Activated effector memory CD4-positive, alpha-beta T cell treated with Interleukin-2 at 50 U/mL for 16 hours (primary cell): Measurements from ENCODE around the gene RAB3C.

Experiments
- DNase-seq: peaks from one replicate; pipeline ENCODE4 v3.0.0-alpha.2; 2020

The RAB3C gene

DNA sequence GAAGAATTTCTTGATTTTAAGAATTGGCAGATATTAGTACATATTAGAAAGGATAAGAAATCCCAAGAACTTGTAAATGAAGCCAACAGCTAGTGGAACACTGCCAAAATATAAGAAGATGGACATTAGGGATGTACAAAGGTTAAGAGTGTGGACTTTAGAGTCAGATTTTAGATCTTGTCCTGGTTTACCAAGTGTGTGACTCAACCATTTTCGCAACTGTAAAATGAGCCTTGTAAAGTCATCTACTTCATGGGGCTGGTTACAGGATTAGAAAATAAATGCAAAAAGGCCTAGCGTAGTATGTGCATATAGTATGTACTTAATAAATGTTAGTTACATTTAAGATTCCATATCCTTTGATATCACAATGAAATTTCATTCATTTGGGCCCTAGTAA lies 260.0 kb downstream of the RAB3C start:
- DNase-seq = no peak

- DNase-seq = no peak
Measured at GRCh38 chr5:58844395-58844794, 261.5 kb downstream of the RAB3C start.

- no peak for DNase-seq
Measured at GRCh38 chr5:58847041-58847440, 264.2 kb downstream of the RAB3C start.

DNA sequence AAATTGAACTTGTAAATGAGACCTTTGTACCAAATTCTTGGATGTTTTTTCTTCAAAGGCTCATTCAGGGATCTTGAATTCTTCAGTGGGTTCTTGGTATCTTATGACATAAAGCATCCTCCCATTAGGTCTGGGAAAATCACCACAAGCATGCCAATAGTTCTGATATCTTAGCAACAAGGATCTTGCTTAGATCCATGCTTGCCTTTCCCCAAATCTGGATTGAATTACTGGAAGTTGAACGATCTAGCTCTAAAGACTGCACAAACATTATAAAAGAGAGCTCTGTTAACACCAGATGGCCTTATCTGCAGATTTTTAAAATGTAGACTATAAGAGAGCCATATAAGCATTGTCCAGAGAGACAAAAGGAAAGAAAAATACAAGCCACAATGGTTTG lies 266.3 kb downstream of the RAB3C start:
- DNase-seq = no peak

DNA sequence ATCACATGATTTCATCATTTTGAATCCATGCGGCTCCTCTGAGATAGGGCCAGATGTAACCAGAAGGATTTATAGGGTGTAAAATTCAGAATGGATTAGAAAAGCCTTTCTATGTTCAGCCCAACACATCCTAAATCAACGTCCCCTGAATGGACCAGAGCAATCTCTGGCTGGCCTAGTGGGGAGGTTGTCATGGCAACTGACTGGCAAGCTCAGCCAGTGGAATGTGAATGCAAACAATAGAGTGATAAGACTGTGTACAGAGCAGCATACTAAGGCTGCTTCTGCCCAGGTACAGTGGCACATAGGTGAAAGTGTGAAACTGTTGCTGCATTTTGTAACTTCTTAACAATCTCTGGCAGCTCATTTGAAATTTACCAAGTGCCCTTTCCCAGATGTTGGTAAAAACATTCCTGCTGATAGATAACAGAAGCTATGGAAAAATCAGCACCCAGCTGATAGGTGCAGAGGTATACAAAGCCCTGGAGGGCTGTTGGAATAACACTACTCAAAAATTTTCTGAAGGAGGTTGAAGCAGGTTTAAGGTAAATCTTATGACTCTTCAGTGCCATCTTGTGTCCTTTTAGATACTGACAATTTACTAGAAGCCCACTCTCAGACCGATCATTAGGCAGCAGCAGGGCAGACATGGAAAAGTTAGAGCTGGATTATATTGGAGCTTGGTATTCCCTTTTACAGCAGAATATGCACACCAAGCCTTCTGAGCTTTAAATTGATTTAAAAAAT lies 267.2 kb downstream of the RAB3C start:
- DNase-seq = no peak

GRCh38 chr5:58851153-58851552 lies 268.3 kb downstream of the RAB3C start:
- no peak for DNase-seq

DNA sequence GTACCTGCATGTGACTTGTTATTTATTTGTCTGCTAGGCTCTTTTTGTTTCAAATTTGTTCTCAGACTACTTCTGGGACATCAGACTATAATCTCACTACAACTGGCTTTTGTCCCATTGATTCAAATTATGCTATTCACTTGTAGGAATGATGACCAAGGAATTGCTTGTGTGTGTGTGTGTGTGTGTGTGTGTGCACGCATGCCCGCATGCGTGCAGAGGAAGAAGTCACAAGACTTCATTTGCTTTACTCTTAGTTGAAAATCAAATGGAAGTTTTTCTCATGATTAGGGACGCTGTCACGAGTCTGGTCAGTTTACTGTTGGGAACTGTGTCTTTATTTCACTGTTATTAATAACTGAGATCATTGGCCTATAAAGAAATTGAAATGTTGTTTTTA lies 268.7 kb downstream of the RAB3C start:
- DNase-seq = no peak

GRCh38 chr5:58852566-58852965 lies 269.7 kb downstream of the RAB3C start:
- no peak for DNase-seq

DNA sequence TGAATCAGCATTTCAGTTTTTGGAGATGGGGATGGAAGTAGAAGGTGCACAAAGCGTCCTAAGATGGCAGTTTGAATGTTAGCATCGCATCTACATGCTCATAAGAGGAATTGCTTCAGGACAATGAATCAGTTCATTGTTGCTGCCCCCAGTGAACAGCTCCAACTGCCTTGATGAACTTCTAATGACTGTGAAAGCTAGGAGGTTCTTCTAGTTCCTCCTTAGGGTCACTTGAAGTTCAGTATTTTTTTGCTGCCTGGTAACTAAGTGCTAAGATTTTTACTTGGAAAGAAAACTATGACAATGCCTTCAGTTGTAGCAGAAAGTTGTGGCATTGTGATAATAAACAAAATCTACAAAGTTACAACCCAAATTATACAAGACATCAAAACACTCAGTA lies 271.6 kb downstream of the RAB3C start:
- no peak for DNase-seq

DNA sequence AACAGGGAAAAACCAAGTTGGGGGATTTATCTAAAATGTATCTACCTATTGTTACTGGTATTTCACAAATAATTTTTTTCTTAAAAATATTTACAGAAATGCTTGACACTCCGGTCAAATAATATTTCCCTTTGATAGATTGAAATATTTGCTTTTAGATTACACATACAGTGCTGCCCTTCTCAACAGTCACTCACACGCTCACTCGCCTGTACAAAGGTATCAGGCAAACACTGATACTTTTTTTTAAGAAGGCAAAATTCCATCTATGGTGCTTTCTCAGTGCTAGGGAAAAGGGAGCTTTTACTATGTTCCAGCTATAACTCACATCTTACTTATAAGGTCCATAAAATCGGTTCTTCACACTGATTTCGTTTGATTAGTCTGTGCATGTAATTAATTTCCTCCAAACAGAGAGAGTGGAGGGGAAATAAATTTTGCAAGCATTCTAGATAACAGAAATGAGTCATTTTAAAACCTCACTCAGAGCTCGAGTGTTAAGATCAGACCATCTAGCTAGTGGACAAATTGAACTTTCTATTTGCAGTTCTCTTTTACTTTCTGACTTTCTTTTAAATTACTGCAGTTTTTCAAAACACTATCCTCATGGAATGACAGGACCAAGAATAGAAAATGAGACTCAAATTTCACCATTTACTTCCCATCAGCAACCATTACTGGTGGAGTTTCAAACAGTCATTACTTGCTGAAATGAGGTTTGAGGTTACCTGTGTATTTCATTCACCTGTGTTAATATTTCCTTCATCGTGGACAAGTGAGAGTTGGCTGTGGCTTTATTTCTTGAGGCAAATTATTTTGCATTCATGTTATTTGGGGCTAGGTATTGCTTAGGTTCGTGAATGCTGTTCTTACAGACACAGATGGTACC lies 273.2 kb downstream of the RAB3C start:
- no peak for DNase-seq

- no peak for DNase-seq
Measured at GRCh38 chr5:58857609-58858008, 274.7 kb downstream of the RAB3C start.

GRCh38 chr5:58860680-58861079 lies 277.8 kb downstream of the RAB3C start:
- DNase-seq = no peak

DNA sequence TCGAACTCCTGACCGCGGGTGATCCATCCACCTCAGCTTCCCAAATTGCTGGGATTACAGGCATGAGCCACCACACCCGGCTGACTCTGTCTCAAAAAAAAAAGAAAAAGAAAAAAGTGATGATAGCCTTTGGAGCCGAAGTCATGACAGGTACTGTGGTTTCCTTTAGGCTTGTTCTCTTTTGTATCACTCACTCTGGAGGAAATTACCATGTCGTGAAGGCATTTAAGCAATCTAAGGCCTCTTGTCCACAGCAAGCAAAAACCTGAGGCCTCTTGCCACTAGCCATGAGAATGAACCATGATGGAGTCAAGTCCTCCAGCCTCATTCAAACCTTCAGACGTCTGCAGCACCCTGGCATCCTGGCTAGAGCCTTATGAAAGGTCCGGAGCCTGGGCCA lies 286.1 kb downstream of the RAB3C start:
- no peak for DNase-seq

DNA sequence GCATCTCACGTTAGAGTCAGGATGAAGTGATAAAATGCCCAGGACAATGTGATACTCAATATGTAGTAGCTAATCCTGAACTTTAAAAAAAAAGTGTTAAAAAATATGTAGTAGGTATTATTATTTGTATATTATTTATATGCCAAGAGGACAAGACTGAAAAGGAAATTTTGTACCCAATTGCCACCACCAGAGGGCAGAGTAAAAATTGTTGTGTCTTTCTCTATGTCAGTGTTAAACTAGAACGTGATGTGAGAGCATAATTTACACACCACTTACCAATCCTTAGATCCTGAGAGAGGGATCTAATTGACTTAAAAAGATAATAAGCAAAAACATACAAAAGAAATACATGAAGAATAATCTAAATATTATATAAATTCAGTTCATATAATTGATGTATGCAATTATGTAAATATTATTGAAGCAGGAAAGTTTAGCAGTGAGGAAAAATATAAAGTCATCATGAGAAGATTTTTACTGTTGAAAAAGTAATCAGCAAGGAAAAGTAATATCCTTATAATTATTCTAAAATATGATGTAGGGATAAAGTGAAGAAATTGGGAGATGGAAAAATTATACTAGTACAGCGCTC lies 288.9 kb downstream of the RAB3C start:
- DNase-seq = no peak

DNA sequence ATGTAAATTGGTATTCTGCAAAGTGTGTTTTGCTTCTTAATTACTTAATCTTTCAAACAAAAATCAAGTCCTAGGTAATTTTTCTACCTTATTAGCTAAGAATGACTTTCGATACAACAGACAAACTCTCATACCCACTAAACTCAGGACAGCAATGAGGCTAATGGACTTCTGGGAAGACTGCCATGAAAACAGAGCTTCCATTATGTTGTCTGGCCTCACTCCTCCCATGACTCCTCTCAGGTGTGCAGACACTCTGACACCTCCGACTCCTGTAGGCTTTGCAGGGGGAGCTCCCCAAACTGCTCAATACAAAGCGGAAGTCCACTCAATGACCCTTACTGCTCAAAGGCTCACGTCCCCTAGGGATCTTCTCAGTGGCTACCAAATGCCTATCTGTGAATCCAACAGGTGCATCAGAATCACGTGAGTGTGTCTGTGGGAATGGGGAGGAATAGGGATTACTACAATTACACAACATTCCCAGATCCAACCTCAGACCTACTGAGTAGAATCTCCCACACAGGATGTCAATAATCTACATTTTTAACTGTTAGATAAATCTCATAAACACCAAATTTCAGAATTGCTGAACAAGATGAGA lies 289.9 kb downstream of the RAB3C start:
- no peak for DNase-seq

DNA sequence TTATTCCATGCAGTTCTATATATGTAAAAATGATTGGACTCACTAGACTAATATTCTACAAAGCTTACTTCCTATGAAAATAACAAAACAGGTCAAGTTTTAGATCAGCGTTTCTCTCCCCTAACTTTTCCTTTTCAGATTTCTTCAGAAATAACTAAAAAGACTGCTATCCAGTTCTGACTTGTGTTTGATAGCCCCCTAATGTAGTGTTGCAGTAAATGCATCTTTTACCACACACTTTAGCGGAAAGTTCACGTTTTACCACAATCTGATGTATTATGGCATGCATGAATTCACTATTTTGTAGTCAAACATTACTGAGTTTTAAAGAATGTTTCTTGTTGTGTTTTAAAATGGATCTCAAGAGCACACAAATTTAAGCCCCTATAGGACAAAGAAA lies 292.7 kb downstream of the RAB3C start:
- no peak for DNase-seq

DNA sequence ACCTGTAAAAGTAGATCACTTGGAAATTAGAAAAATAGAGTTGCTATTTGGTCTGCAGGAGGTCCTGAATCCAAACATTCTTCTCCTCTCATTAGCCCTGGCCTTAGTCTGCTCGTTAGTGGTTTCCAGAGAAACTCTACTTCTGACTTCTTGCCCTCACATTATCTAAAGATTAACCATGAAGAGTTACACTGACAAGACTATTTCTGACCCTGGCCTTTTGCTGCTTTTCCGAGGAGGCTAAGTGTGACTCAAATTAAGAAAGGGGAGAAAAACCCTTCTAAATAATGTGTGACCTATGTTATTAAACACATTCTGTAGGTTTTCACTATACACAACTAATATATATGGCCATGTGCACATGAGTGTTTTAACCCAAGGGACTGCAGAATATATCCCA lies 302.4 kb downstream of the RAB3C start:
- no peak for DNase-seq

GRCh38 chr5:58886315-58887207 lies 303.7 kb downstream of the RAB3C start:
- DNase-seq = peak; percentile 43

GRCh38 chr5:58887311-58887710 lies 304.4 kb downstream of the RAB3C start:
- DNase-seq = no peak

DNA sequence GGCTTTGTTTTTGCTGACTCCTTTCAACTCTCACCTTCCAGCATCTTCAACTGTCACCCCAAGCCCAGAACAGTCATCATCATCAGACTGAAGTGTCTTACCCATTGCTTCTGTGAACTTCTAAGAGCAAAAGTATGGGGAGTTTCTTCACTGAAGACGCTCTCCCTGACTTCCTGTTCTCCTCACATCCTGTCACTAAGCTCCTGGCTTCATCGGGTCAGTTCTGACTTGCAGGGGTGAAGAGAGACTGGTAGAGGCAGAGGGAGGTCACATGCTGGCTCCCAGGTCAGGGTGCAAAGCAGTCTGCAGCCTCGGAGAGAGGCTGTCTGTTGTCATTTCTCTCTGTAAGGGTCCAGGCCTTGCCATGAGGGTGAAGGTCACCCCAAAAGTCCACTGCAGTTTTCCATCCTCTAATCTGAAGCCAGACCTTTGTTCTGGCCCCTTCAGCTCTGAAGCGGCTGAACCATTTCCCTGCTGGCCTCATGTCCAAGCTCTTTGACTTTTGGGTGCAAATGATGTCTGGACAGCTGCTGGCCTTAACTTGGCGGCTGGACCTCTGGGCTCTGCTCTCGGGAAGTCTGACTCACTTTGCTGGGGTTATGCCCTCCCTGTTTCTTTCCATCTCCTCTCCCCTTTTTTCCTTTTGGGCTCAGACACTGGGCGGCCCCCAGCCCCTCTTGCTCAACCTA lies 305.0 kb downstream of the RAB3C start:
- DNase-seq = no peak

DNA sequence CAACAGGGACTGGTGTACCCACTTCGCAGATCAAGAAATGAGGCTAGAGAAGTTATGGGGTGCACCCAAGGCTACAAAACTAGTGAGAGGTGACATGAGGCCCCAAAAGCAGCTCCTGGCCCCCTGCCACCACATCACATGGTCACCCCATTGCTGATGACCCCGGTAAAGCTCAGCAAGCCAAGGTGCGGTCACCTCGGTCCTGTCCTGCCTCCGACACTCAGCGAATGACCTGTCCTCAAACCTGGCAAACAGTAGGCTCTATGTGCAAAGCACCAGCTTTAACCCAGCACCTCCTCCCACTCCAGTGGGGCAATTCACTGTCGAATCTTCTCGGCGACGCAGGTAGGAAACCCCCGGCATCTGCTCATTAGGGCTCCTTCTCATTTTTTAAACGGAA lies 307.4 kb downstream of the RAB3C start:
- DNase-seq = no peak

GRCh38 chr5:58890701-58891085 lies 307.8 kb downstream of the RAB3C start:
- DNase-seq = no peak
